ENCODE results near the gene IGSF23.
"Not testable (repeated sequence)": the region's sequence is repeated elsewhere in the genome, so short reads cannot be mapped to it uniquely, and the experiment has no call there.

Gene IGSF23

GRCh38 chr19:44580366-44580895 is 32.9 kb upstream of the IGSF23 start:
- Mint-ChIP-seq H3K36me3 (no peaks in the 10 kb centered on the region), H3K4me3 (no peak overlapping the region), H3K27me3 (peaks cover 2% of the 10 kb centered on the region), H3K9me3 (no peaks in the 10 kb centered on the region), H3K4me1 (no peaks in the 10 kb centered on the region), H3K27ac (no peak overlapping the region)

- Mint-ChIP-seq H3K4me1 (no peaks in the 10 kb centered on the region), H3K36me3 (no peaks in the 10 kb centered on the region), H3K9me3 (no peaks in the 10 kb centered on the region), H3K27me3 (peaks cover 2% of the 10 kb centered on the region), H3K4me3 (no peak overlapping the region), H3K27ac (no peak overlapping the region)
Measured at GRCh38 chr19:44581288-44581687, 32.1 kb upstream of the IGSF23 start.

- Mint-ChIP-seq H3K4me3 (no peak overlapping the region), H3K4me1 (peaks cover 4% of the 10 kb centered on the region), H3K36me3 (no peaks in the 10 kb centered on the region), H3K27me3 (peaks cover 2% of the 10 kb centered on the region), H3K27ac (no peak overlapping the region), H3K9me3 (no peaks in the 10 kb centered on the region)
Measured at GRCh38 chr19:44582581-44583265, 30.6 kb upstream of the IGSF23 start.

- Mint-ChIP-seq H3K9me3 (no peaks in the 10 kb centered on the region), H3K4me1 (peaks cover 13% of the 10 kb centered on the region), H3K4me3 (no peak overlapping the region), H3K27ac (no peak overlapping the region), H3K36me3 (no peaks in the 10 kb centered on the region), H3K27me3 (peaks cover 2% of the 10 kb centered on the region)
Measured at GRCh38 chr19:44585371-44586133, 27.8 kb upstream of the IGSF23 start.

- no peak overlapping the region for H3K4me3 Mint-ChIP-seq
- peaks cover 13% of the 10 kb centered on the region for H3K4me1 Mint-ChIP-seq
- no peaks in the 10 kb centered on the region for H3K9me3 Mint-ChIP-seq
- no peaks in the 10 kb centered on the region for H3K36me3 Mint-ChIP-seq
- H3K27ac Mint-ChIP-seq: peak overlapping the region; percentile 35
- H3K27me3 Mint-ChIP-seq: peaks cover 5% of the 10 kb centered on the region
Measured at GRCh38 chr19:44587963-44588770, 25.2 kb upstream of the IGSF23 start.

GRCh38 chr19:44588771-44589112 is 24.6 kb upstream of the IGSF23 start:
- Mint-ChIP-seq H3K9me3 (no peaks in the 10 kb centered on the region), H3K4me3 (no peak overlapping the region), H3K36me3 (no peaks in the 10 kb centered on the region), H3K4me1 (peaks cover 13% of the 10 kb centered on the region), H3K27ac (no peak overlapping the region), H3K27me3 (peaks cover 4% of the 10 kb centered on the region)

GRCh38 chr19:44590245-44591059 is 22.9 kb upstream of the IGSF23 start:
- Mint-ChIP-seq H3K27me3 (peaks cover 7% of the 10 kb centered on the region), H3K4me3 (no peak overlapping the region), H3K27ac (peak overlapping the region; percentile 18), H3K9me3 (no peaks in the 10 kb centered on the region), H3K4me1 (peaks cover 13% of the 10 kb centered on the region), H3K36me3 (no peaks in the 10 kb centered on the region)

GRCh38 chr19:44591340-44591993 is 21.9 kb upstream of the IGSF23 start:
- H3K36me3 Mint-ChIP-seq, H3K27ac Mint-ChIP-seq, H3K4me3 Mint-ChIP-seq, H3K9me3 Mint-ChIP-seq, H3K27me3 Mint-ChIP-seq: not testable (repeated sequence)
- peaks cover 13% of the 10 kb centered on the region for H3K4me1 Mint-ChIP-seq

- H3K27me3 Mint-ChIP-seq: peaks cover 9% of the 10 kb centered on the region
Measured at GRCh38 chr19:44592451-44592890, 20.9 kb upstream of the IGSF23 start.

GRCh38 chr19:44593294-44593693 is 20.1 kb upstream of the IGSF23 start:
- Mint-ChIP-seq H3K27me3 (peaks cover 9% of the 10 kb centered on the region), H3K4me1 (peaks cover 4% of the 10 kb centered on the region), H3K27ac (no peak overlapping the region), H3K9me3 (no peaks in the 10 kb centered on the region), H3K4me3 (no peak overlapping the region), H3K36me3 (no peaks in the 10 kb centered on the region)

More at GRCh38 chr19:44592451-44592890, 20.9 kb upstream of the IGSF23 start:
- Mint-ChIP-seq H3K9me3 (no peaks in the 10 kb centered on the region), H3K4me3 (no peak overlapping the region), H3K4me1 (peaks cover 9% of the 10 kb centered on the region), H3K36me3 (no peaks in the 10 kb centered on the region), H3K27ac (no peak overlapping the region)

GRCh38 chr19:44593866-44594266 is 19.5 kb upstream of the IGSF23 start:
- not testable (repeated sequence) for H3K27me3 Mint-ChIP-seq, H3K4me1 Mint-ChIP-seq, H3K27ac Mint-ChIP-seq, H3K4me3 Mint-ChIP-seq, H3K9me3 Mint-ChIP-seq, H3K36me3 Mint-ChIP-seq

GRCh38 chr19:44596428-44597130 is 16.8 kb upstream of the IGSF23 start:
- no peaks in the 10 kb centered on the region for H3K4me1 Mint-ChIP-seq
- H3K27ac Mint-ChIP-seq: no peak overlapping the region
- H3K27me3 Mint-ChIP-seq: peaks cover 7% of the 10 kb centered on the region
- H3K9me3 Mint-ChIP-seq: peaks cover 6% of the 10 kb centered on the region
- peaks cover 2% of the 10 kb centered on the region for H3K36me3 Mint-ChIP-seq
- H3K4me3 Mint-ChIP-seq: no peak overlapping the region

- Mint-ChIP-seq H3K4me3 (no peak overlapping the region), H3K4me1 (no peaks in the 10 kb centered on the region), H3K36me3 (peaks cover 2% of the 10 kb centered on the region), H3K9me3 (peaks cover 6% of the 10 kb centered on the region), H3K27me3 (peaks cover 7% of the 10 kb centered on the region), H3K27ac (no peak overlapping the region)
Measured at GRCh38 chr19:44597131-44597491, 16.3 kb upstream of the IGSF23 start.

- H3K36me3 Mint-ChIP-seq: peaks cover 2% of the 10 kb centered on the region
- H3K4me3 Mint-ChIP-seq: no peak overlapping the region
- H3K4me1 Mint-ChIP-seq: no peaks in the 10 kb centered on the region
- peaks cover 6% of the 10 kb centered on the region for H3K9me3 Mint-ChIP-seq
- H3K27ac Mint-ChIP-seq: no peak overlapping the region
- peaks cover 7% of the 10 kb centered on the region for H3K27me3 Mint-ChIP-seq
Measured at GRCh38 chr19:44598355-44598754, 15.0 kb upstream of the IGSF23 start.

All from activated naive CD4-positive, alpha-beta T cell treated with anti-CD3 and anti-CD28 coated beads, Interleukin-2, amount 50 U/mL, for 24 hours (primary cell).